HCT116 (cell line): Measurements from ENCODE around the gene CYP26B1.

ENCODE experiments used
- CTCF ChIP-seq, 3 experiments: fragments of 200-600 bp in 1 of 3; sonication (generic) in 1 of 3; IDR thresholded peaks in 2 of 3; conservative IDR thresholded peaks in 1 of 3; 2 replicates each; pipeline ENCODE4 v1.5.1; 2012 to 2017; ENCODE audit warnings: low read depth in 2 of 3, low read length in 2 of 3, antibody characterized with exemption in 1 of 3, borderline replicate concordance in 1 of 3, control low read depth in 1 of 3, mild to moderate bottlenecking in 1 of 3, mixed read lengths in 1 of 3, mixed run types in 1 of 3, moderate library complexity in 1 of 3; ENCODE audit not compliant: insufficient read depth in 1 of 3
- EZH2 ChIP-seq: fragments of 200-600 bp; sonication (generic); IDR thresholded peaks from 2 replicates; pipeline ENCODE4 v1.6.1; 2017; ENCODE audit warnings: antibody characterized with exemption, mixed run types
- FOSL1 ChIP-seq: IDR thresholded peaks from 2 replicates; pipeline ENCODE4 v1.6.1; 2012; ENCODE audit warnings: low read depth
- JUND ChIP-seq: IDR thresholded peaks from 2 replicates; pipeline ENCODE4 v1.6.1; 2012
- MAX ChIP-seq: IDR thresholded peaks from 2 replicates; pipeline ENCODE4 v1.6.1; 2012
- POLR2A ChIP-seq: IDR thresholded peaks from 2 replicates; pipeline ENCODE4 v1.7.0; 2011; ENCODE audit warnings: borderline replicate concordance; ENCODE audit not compliant: insufficient read depth, insufficient read length; ENCODE audit errors: extremely low read depth
- POLR2AphosphoS5 ChIP-seq: IDR thresholded peaks from 2 replicates; pipeline ENCODE4 v1.6.1; 2011; ENCODE audit warnings: mild to moderate bottlenecking, low read depth, low read length, moderate library complexity
- YY1 ChIP-seq: IDR thresholded peaks from 2 replicates; pipeline ENCODE4 v1.6.1; 2011; ENCODE audit warnings: low read length, low read depth, moderate library complexity, mild to moderate bottlenecking; ENCODE audit not compliant: insufficient replicate concordance; ENCODE audit errors: extremely low read depth
- ZBTB33 ChIP-seq: IDR thresholded peaks from 2 replicates; pipeline ENCODE4 v1.6.1; 2011; ENCODE audit warnings: mild to moderate bottlenecking, low read length, moderate library complexity; ENCODE audit not compliant: insufficient replicate concordance; ENCODE audit errors: extremely low read depth
- ZFX ChIP-seq: fragments of 450-650 bp; IDR thresholded peaks from 2 replicates; pipeline ENCODE4 v1.6.1; 2017
- TF ChIP-seq, protein P1 (sequence below): IDR thresholded peaks from 2 replicates; pipeline ENCODE4 v1.6.1; 2012; ENCODE audit warnings: low read depth

DNA sequence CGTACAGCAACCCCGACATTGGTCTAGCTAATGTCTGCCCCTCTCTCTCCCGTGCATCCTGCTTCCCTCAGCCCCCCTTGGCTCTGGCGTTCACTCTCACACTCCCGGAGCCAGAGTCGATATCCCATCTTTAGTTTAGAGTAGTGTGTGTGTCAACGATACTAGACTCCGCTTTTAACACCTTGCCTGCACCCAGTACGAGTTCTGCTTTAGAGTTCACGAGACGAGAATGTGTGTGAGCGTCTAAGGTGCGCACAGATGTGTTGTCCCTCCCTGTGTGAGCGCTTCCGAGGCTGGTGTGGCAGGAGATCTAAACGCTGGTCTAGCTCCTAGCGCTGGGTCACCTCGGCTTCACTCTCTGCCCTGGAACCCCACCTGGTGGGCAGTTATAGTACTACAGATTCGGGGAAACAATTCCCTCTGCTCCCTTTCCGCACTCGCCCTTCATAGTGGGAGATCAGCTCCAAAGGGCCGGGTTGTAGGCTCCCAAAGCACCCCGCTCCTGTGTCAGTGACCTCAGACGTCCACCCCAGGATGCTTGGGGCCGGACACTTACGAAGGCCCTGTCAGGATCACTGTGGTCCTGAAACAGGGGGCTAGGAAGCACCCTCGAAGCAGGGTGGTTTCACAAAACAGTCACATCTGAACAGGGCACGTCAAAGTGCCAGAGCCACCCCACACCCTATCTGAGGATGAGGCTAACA is 2.6 kb upstream of the CYP26B1 start:
- TF ChIP-seq ZFX, result no peak
- peak; percentile 70 to 86 (median 77) for TF ChIP-seq CTCF (IDR thresholded peaks at IDR 0.05 in 2 of 3, conservative IDR thresholded peaks at IDR 0.05 in 1 of 3; ENCODE audit: borderline replicate concordance in 1 of 3, insufficient read depth in 1 of 3, low read depth in 2 of 3, low read length in 2 of 3)
- TF ChIP-seq ZBTB33, result no peak
- no peak for TF ChIP-seq POLR2AphosphoS5
- TF ChIP-seq EZH2, result no peak
- no peak for TF ChIP-seq FOSL1
- no peak for TF ChIP-seq JUND
- TF ChIP-seq POLR2A, result no peak
- no peak for TF ChIP-seq MAX
- TF ChIP-seq, protein P1, sequence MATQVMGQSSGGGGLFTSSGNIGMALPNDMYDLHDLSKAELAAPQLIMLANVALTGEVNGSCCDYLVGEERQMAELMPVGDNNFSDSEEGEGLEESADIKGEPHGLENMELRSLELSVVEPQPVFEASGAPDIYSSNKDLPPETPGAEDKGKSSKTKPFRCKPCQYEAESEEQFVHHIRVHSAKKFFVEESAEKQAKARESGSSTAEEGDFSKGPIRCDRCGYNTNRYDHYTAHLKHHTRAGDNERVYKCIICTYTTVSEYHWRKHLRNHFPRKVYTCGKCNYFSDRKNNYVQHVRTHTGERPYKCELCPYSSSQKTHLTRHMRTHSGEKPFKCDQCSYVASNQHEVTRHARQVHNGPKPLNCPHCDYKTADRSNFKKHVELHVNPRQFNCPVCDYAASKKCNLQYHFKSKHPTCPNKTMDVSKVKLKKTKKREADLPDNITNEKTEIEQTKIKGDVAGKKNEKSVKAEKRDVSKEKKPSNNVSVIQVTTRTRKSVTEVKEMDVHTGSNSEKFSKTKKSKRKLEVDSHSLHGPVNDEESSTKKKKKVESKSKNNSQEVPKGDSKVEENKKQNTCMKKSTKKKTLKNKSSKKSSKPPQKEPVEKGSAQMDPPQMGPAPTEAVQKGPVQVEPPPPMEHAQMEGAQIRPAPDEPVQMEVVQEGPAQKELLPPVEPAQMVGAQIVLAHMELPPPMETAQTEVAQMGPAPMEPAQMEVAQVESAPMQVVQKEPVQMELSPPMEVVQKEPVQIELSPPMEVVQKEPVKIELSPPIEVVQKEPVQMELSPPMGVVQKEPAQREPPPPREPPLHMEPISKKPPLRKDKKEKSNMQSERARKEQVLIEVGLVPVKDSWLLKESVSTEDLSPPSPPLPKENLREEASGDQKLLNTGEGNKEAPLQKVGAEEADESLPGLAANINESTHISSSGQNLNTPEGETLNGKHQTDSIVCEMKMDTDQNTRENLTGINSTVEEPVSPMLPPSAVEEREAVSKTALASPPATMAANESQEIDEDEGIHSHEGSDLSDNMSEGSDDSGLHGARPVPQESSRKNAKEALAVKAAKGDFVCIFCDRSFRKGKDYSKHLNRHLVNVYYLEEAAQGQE, result no peak
- no peak for TF ChIP-seq YY1
